Measurements from ENCODE around the gene FOXQ1.

The FOXQ1 gene, protein sequence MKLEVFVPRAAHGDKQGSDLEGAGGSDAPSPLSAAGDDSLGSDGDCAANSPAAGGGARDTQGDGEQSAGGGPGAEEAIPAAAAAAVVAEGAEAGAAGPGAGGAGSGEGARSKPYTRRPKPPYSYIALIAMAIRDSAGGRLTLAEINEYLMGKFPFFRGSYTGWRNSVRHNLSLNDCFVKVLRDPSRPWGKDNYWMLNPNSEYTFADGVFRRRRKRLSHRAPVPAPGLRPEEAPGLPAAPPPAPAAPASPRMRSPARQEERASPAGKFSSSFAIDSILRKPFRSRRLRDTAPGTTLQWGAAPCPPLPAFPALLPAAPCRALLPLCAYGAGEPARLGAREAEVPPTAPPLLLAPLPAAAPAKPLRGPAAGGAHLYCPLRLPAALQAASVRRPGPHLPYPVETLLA

DNA sequence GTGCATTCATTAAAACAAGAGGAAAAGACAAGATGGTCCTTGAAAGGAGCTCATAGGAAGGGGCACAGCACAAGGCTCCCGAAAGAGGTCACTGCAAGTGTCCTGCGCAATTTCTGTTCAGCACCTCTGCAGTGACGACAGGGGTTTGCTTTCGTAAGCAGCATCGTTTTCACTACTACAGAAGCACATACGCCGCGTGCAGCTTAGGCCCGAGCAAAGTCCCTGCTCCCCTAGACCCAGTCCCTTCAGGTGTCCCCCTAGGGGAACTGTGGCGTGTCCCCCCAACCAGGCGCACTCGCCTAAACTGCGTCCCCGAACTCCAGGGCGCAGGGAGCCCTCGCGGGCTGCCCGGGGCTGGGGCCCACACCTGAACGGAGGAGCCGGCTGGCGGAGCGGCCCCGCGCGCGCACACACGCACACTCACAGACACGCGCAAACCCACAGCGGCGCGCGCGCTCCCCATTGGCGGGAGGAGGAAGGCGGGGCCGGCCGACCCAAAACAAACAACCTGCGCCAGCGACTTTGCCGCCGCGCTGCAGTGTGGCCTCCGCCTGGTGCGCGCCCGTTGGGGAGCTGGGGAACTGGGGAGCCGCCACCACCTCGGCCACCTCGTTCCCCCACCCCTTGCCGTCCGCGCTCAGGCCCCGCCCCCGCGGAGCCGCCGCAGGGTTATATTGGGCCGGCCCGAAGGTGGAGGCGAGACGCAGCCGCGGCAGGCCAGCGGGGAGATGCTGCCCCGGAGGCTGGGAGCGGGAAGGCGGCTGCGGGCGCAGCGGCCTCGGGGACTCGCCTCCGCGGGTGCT, at the start of gene FOXQ1:
Gene FOXQ1 (plus strand): TSS at position 699 of the 803 bp plus-strand sequence. CDS start 607 bp downstream, outside the sequence.
- DNase-seq = peak; percentile 89

DNA sequence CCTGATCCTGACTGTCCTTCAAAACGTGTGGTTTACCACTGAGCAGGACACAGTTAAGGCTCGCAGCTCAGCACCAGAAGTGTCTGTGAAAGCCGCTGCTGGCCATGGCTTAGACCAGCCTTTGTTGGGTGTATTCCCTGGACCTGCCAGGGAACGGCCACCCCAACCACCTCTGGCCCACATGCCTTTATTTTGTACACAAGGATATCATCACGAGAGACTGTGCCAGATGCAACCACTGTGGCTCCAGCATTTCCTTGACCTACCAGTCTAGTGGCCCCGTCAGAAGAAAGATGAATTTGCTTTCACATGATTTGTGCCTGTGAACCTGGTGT, 49.2 kb upstream of the FOXQ1 start:
- DNase-seq = no peak

DNA sequence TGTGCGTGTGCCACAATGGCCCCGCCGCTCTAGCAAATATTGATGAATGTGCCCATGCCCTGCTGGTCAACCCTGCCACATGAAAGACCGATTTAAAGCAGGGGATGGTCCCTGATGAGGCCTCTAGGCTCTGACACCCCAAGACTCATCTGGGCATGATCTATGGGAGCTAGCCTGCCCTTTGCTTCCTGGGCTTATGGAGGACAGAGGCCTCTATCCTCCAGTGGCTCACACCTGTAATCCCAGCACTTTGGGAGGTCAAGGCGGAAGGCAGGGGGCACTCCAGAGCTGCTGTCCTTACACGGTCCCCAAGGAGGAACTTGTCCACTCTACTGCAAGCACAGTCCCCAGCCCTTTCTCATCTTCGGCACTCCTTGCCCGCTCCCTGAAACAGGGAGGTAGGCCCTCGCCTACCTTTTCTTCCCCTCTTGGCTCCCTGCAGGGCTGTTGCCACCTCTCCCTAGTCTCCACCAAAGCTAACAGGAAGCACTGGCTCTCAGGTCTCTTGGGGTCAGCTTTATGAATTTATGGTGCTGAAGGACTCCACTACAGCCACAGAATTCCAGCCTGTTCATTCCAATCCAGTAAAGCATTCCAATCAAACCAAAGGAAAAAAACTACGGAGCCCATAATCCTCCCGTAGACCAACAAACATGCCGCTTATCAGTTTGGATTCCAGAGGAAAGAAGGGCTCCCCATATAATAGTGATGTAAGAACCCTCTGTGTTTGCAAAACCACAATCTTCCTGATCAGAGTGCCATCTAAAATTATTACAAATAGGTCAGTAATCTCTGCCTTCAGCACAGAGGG, 48.7 kb upstream of the FOXQ1 start:
- DNase-seq = no peak

DNA sequence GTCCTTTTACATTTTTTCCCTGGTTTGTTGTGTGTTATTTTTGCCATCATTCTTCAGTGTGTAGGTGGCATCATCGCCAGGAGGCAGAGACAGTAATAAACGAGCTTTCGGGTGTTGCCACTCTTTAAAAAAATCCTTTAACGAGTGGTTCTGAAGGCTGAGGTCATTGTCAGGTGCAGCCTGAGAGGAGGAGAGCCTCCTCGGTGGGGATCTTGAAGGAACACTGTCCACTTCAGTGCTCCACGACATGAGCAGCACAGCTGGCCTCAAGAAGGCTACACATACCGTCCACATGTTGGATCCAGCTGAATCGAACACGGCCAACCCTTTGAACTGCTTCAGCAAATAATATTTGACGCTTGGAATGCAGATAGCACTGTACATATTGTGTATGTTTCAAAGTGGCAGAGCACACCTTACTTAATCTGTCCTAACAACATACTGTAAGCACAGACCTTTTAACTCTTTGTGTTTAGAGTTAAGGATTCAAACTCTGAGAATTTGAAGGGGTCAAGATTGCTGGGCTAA, 48.0 kb upstream of the FOXQ1 start:
- no peak for DNase-seq

DNA sequence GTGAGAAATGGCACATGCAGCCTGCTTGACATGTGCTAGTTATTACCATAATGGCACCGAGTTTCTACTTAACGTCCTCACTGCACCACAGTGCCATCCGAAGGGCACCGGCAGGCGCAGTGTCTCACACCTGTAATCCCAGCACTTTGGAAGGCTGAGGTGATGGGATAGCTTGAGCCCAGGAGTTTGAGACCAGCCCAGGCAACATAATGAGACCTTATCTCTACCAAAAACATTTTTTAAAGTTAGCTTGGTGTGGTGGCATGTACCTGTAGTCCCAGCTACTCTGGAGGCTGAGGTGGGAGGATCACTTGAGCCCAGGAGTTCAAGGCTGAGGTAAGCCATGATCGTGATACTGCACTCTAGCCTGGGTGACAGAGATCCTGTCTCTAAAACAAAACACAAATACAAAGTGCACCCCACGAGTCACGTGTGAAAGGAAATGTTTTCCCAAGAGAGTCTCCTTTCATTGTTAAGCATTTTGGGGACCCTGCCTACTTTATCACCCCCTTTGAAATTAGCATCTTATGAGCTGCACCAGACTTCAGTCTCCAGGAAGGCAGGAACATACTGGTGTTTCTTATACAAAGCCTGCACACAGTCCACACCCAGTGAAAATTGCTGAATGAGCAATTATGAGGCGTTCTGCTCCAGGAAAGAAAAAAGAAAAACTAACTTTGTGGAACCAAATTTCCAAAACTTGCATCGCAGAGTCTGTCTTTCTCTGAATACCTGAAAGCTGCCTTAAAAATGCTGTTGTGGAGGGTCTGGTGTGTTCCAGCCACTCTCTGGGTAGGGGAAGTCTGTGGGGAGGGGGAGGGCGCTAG, 47.1 kb upstream of the FOXQ1 start:
- no peak for DNase-seq

DNA sequence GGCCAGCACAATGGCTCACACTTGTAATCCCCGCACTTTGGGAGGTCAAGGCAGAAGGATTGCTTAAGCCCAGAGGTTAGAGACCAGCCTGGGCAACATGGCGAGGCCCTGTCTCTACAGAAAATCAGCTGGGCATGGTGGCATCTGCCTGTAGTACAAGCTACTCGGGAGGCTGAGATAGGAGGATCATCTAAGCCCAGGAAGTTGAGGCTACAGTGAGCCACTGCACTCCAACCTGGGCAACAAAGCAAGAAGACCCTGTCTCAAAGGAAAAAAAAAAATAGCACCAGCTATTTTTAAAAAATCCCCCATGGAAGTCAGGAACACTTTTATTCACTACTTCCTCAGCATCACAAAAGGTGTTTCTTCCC, 45.2 kb upstream of the FOXQ1 start:
- DNase-seq = no peak

DNA sequence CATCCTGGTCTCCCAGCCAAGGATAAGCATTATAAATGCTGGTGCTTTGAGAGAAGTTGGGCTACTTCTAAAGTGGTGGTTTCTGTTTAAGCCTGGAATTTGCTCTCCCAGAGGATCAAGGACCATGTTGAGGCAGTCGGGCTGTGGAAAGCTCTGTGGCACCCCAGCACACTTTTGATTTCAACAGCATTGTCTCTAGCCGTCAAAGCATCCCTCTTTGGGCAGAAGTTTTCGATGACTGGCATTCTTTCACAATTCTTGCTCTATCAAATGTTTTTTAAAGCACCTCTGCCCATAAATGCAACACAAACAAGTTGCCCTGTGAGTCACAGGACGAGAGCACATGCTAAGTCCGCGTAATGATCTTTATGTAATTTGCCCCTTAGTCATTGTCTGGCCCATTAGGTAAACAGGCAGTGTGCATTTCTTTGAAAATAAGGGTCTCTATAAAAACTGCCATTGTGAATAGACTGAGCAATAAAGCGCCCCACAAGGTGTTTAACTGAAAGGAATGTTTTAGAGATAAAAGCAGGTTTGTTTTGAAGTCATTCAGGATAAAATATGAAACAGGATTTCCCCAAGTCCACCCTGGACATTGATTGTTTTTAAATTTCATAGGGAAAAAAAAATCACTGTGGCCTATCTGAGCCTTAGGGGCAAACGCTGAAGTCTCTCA, 44.7 kb upstream of the FOXQ1 start:
- DNase-seq = no peak

DNA sequence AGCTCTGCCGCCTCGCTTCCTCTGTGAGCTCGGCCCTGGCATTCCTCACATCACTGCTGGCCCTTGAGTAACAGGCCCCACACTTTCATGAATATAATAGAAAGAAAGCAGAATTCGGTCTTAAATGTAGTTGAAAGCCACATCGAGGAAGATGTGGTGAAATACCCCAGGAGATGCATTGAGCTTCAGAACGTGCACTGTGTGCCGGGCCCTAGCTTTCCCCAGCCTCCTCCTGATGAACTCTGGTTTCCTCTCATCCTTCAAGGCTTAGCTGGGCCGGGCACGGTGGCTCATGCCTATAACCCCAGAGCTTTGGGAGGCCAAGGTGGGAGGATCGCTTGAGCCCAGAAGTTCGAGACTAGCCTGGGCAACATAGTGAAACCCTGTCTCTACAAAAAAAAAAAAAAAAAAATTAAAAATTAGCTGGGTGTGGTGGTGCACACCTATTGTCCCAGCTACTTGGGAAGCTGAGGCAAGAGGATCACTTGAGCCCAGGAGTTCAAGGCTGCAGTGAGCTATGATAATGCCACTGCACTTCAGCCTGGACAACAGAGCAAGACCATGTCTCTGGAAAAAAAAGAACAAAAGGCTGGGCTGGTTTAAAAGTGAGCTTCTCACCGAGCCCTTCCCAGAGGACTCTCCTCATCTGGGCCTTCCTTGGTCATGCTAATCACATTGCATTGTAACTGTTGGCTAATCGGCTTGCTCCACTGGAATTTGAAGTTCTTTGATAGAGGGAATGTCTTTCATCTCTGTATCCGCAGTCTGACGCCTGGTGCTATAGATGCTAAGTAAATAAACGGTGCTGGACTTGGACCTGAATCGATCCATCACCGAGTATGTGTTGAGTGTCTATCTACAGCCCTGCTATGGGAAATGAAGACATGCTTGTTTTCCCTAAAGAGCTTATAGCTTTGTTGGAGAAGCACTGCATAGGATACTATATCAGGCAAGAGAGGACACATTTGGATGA, 43.8 kb upstream of the FOXQ1 start:
- no peak for DNase-seq

DNA sequence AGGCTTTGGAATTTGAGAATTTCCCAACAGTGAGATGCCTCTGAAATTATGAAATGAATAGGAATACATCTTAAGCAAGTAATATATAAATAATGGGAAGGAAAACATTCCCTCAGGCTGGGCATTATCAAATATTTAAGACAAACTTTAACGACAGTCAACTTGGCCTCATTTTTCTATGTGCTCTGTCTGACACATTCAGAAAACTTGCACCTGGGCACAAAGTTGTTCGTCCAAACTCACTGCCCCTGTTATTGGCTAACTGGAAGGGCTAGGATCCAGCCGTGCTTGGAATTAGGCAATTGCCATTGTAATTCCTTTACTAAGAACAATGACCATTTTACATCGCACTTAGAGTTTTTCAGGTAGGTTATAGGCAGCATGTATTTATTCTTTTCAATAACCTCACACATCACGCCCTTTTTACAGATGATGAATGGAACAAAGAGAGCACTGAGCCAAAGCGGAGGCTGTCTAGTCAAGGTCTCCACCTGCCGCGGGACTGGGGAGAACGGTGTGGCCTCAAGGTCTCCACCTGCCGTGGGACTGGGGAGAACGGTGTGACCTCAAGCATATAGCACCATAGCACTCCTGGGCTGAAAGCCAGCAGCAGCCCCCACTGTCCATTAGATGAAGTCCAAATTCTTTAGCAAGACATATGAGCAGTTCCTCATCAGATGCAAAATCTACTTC, 40.7 kb upstream of the FOXQ1 start:
- DNase-seq = no peak

DNA sequence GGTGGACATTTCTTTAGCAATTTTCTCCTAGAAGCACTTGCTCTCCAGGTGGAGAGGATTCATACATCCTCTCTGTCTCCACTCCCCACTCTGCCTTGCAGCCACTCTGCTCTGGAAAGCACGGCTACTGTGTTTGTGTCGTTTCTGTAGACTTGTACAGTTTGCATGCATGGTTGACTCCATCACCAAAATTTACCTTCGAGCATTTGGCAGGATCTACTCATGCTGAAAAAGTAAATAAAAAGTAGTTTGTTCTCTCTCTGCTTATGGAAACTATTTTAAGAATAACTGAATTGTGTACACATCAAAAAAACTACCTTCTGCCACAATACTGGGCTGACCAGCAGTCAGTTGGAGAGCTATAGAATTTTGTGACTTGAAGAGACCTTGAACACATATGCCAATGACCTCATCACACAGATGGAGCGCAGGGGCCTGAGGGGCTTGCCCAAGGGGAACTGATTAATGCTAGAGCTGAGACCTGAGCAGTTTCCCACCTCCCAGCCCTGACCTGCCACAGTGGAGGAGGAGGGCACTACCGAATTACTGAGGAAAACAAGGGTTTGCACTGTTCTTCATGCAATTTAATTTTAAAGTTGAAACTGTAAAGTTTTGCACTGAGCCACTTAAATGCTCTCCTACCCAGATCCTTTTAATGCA, 33.7 kb upstream of the FOXQ1 start:
- DNase-seq = no peak

DNA sequence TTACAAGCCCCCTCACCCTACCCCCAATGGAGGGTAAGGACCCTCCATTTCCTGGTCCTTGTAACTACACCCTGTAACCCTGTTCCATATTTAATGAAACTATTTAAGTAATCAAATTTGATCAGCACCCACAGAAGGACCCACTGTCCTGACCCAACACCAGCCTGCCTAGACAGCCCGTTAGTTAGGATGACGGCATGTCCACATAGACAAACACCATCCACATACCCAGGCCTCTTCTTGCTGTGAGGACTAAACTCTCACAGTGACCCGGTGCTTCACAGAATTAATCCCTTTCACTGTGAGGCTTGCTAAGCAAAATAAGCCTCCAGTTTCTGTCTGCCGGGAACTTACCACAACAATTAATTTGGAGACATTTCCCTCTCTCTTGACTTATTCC, 32.8 kb upstream of the FOXQ1 start:
- no peak for DNase-seq

DNA sequence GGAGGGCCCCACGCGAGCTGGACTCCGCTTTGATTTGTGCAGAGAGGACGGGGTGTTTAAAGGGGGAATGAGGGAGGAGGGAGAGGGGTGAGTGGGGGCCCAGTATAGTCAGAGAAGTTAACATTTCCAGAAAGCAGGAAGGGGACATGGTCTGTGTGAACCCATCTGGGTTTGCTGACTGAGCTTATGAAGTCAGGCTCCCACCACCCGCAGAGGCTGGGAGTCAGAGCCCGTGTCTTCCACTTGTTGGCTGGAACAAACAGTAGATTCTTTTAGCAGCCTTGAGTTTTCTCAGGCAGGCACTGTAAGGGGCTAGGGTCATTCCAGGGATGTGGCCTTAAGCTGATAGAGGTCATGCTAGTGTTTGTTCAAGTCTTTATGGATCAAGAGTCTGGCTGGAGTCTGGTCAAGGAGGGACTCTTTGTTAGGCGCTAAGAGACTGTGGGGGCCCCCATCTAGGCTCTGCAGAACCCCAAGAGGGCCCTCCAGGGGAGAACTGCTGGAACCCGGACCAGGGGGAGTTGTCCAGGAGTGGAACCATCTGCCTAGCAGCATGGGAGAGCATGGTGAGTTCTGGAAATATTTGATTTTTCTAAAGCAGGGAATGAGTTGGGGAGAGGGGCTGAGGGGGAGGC, 31.1 kb upstream of the FOXQ1 start:
- DNase-seq = no peak

DNA sequence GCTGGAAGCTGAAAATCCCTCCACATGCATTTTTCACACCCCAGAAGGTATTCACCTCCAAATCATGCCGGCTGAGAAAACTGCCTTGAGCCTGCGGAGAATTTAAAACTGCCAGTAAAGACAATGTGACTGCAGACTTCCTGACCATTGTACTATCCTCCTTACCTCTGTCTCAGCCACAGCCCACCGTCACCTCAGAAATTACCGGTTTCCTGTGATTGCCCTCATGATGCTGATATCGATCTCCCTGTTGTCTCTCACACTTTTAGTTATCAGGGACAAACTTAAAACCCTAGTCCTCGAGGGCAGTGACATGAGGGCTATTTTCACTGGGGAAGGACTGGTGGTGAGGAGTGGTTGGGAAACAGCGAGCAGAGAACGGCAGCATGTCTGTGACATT, 30.2 kb upstream of the FOXQ1 start:
- no peak for DNase-seq

DNA sequence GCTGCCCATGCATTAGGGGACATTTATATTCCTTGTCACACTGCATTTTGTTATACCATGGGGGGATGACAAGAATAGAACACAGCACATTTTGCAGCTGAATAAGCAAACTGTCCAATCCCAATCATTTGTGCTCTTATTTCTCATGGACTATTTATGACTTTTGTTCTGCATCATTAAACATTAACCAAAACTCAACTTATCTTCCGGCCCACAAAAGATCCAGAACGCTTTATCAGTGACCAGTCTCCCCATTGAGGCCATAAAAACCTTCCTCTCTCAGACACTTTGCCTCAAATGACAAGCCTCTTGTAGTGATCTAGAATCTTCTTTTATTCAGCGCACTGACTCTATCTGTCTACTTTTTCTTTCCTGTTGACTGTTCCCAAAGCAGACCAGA, 28.4 kb upstream of the FOXQ1 start:
- DNase-seq = no peak

DNA sequence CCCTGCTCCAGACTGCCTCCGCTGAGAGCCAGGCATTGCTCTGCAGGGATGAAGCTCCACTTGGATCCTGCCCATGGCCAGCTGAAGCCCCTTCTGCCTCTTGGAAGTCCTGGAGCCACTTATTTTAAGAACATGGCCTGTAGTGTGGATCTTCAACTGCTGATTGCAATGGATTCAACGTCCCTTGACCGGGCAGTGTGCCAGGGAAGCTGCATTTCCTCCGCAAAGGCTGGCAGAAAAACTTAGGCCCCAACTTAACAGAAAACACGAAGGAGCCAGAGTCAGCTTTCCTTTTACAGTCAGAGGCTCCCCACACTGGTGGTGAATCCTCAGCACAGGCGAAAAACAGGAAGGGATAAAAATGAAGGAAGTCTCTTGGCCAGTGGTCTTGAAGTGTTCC, 26.3 kb upstream of the FOXQ1 start:
- DNase-seq = no peak

DNA sequence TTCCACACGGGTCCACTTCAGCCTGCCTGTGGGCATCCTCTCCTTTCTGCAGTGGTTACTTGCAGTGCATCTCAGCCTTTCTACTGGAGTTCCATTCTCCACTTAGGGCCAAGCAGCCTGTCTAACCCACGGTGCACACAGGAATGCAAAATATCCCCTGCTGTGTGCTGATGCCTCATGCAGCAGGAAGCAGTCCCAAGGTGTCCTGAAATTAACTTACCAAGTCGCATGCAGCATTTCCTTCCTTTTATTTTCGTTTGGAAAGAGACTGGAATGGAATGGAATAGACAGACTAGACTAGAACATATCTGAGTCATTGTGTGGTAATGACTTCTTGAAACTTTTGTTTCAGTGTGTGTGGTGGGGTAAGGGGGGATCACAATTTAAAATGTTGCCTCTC, 25.9 kb upstream of the FOXQ1 start:
- DNase-seq = no peak

DNA sequence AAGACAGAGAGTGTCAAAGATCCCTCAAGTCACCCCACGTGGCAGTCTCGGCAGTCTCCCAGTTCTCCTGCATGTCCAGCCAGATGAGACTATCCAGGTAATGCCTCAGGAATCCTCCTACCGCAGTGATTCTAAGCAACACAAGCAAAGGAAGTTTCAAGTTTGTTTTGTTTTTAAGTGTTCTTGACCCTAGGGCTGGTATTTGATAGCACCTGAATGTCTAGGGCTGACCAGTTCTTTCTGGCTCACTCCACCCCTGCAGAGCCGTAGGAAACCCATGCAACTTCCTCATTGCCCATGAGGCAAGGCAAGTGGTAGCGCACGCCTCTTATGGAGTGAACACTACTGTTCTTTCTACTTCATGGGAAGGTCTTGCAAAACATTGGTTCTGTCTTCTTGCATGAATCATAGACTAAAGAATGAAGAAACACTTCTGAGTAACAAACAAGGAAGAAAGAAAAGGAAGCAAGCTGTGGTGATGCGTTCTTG, 24.8 kb upstream of the FOXQ1 start:
- DNase-seq = no peak

DNA sequence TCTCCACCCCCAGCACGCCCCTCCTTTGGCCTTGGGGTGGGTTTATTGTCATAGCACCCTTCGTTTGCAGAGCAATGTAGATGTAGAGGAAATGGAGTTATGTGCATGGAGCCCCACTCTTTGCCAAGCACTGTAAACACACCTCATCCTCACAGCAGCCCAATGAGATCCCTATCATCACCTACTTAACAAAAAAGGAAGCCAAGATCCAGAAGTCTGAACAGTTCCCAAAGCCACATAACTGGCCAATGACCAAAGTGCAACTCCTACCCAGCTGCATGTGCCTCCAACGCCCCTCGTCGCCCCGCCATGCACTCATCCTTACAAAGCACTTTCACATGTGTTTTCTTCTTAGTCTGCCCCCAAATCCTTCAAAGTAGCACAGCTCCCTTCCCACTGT, 21.8 kb upstream of the FOXQ1 start:
- no peak for DNase-seq

DNA sequence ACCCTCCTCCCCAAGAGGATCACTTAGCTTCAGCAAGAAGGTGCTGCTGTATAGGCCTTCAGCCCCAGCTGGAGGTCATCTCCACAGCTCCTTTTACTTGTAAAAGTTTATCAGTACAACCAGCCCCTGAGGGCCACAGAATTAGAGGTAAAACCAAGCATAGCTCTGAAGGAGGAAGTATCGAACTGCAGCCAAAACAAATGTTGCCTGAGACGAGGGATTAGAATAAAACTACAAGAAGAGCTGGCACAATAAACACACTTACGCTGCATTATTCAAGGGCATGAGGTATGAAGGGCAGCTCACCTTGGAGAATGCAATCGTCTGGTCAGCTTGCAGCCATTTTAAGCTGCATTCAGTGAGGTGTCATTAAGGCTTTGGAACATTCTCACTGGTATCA, 21.1 kb upstream of the FOXQ1 start:
- no peak for DNase-seq
